HFFc6 (cell line): Measurements from ENCODE around the gene SH3BP5. TPM values are rescaled to one million over a fixed set of nuclear protein-coding genes. Genes with fewer than 3 reads are reported as not detected.
"Not testable (repeated sequence)": the region's sequence is repeated elsewhere in the genome, so short reads cannot be mapped to it uniquely, and the experiment has no call there.

Experiments used
- DNase-seq: peaks from one replicate; pipeline ENCODE4 v3.0.0-alpha.2; 2018
- H3K27ac Mint-ChIP-seq: 2 replicates; pipeline ENCODE4 v1.8.0; 2020; ENCODE audit warnings: mild to moderate bottlenecking, mixed read lengths
- H3K27me3 Mint-ChIP-seq: 2 replicates; pipeline ENCODE4 v1.8.0; 2021; ENCODE audit warnings: mild to moderate bottlenecking, moderate library complexity, mixed read lengths; ENCODE audit not compliant: insufficient read depth
- H3K36me3 Mint-ChIP-seq: 2 replicates; pipeline ENCODE4 v1.8.0; 2021; ENCODE audit warnings: low read depth, mixed read lengths
- H3K4me1 Mint-ChIP-seq: 2 replicates; pipeline ENCODE4 v1.8.0; 2020; ENCODE audit warnings: low read depth, mixed read lengths
- H3K4me3 Mint-ChIP-seq: 2 replicates; pipeline ENCODE4 v1.8.0; 2020; ENCODE audit warnings: mild to moderate bottlenecking, moderate library complexity, mixed read lengths
- H3K9me3 Mint-ChIP-seq: 2 replicates; pipeline ENCODE4 v1.8.0; 2020; ENCODE audit warnings: mild to moderate bottlenecking, mixed read lengths
- CTCF ChIP-seq: fragments of 200-600 bp; sonication (generic); IDR thresholded peaks from 2 replicates; pipeline ENCODE4 v1.5.0; 2021; ENCODE audit warnings: antibody characterized with exemption, mild to moderate bottlenecking
- total RNA-seq, 6 experiments: library from RNA; stranded (reverse); fragmentation: NEBNext Ultra II Directional; extraction: Animal tissue kit (Norgen Biotek cat#: 25700); gene quantifications; 2 replicates in 1 of 6; 3 replicates in 5 of 6; pipeline ENCODE4 v1.2.3, GENCODE V29; 2021

Gene SH3BP5
- total RNA-seq, 6 experiments from 2014 or later = 10.8 to 14.2 (median 11.9) TPM

GRCh38 chr3:15359677-15360397, 27.5 kb upstream of the SH3BP5 start:
- H3K36me3 Mint-ChIP-seq = no peaks in the 10 kb centered on the region
- DNase-seq = no peak
- no peak for TF ChIP-seq CTCF
- H3K4me3 Mint-ChIP-seq = no peak overlapping the region
- H3K27me3 Mint-ChIP-seq = peaks cover 4% of the 10 kb centered on the region
- peaks cover 45% of the 10 kb centered on the region for H3K4me1 Mint-ChIP-seq
- H3K9me3 Mint-ChIP-seq = no peaks in the 10 kb centered on the region
- H3K27ac Mint-ChIP-seq = peak overlapping the region; percentile 78; the same call in 1 of the 2 replicates

- not testable (repeated sequence) for DNase-seq, H3K27ac Mint-ChIP-seq, H3K36me3 Mint-ChIP-seq, H3K27me3 Mint-ChIP-seq, H3K9me3 Mint-ChIP-seq, H3K4me3 Mint-ChIP-seq
- peaks cover 20% of the 10 kb centered on the region for H3K4me1 Mint-ChIP-seq
Observed at GRCh38 chr3:15356651-15357061, 24.3 kb upstream of the SH3BP5 start.

GRCh38 chr3:15356176-15356575, 23.8 kb upstream of the SH3BP5 start:
- peaks cover 16% of the 10 kb centered on the region for H3K4me1 Mint-ChIP-seq
- TF ChIP-seq CTCF = no peak
- no peak overlapping the region for H3K4me3 Mint-ChIP-seq
- no peaks in the 10 kb centered on the region for H3K36me3 Mint-ChIP-seq
- peaks cover 6% of the 10 kb centered on the region for H3K27me3 Mint-ChIP-seq
- no peak overlapping the region; the same call in 1 of the 2 replicates for H3K27ac Mint-ChIP-seq
- peak; percentile 35 for DNase-seq
- H3K9me3 Mint-ChIP-seq = no peaks in the 10 kb centered on the region

- DNase-seq = no peak
- no peak overlapping the region for H3K4me3 Mint-ChIP-seq
- H3K9me3 Mint-ChIP-seq = no peaks in the 10 kb centered on the region
- H3K27me3 Mint-ChIP-seq = peaks cover 6% of the 10 kb centered on the region
- no peak overlapping the region for H3K27ac Mint-ChIP-seq
- H3K36me3 Mint-ChIP-seq = no peaks in the 10 kb centered on the region
- H3K4me1 Mint-ChIP-seq = peaks cover 7% of the 10 kb centered on the region; the same call in 1 of the 2 replicates
- no peak for TF ChIP-seq CTCF
Observed at GRCh38 chr3:15355086-15355485, 22.7 kb upstream of the SH3BP5 start.

- Mint-ChIP-seq H3K36me3 (no peaks in the 10 kb centered on the region), H3K27me3 (peaks cover 6% of the 10 kb centered on the region), H3K4me1 (peaks cover 7% of the 10 kb centered on the region; the same call in 1 of the 2 replicates), H3K4me3 (no peak overlapping the region), H3K27ac (no peak overlapping the region), H3K9me3 (no peaks in the 10 kb centered on the region)
- DNase-seq = no peak
- no peak for TF ChIP-seq CTCF
Observed at GRCh38 chr3:15354485-15354884, 22.1 kb upstream of the SH3BP5 start.

- H3K27me3 Mint-ChIP-seq = peaks cover 5% of the 10 kb centered on the region
- H3K4me1 Mint-ChIP-seq = no peaks in the 10 kb centered on the region
- TF ChIP-seq CTCF = no peak
- DNase-seq = no peak
- no peaks in the 10 kb centered on the region for H3K36me3 Mint-ChIP-seq
- no peak overlapping the region for H3K4me3 Mint-ChIP-seq
- H3K9me3 Mint-ChIP-seq = no peaks in the 10 kb centered on the region
- H3K27ac Mint-ChIP-seq = no peak overlapping the region
Observed at GRCh38 chr3:15350141-15350540, 17.8 kb upstream of the SH3BP5 start.

GRCh38 chr3:15349438-15349837, 17.1 kb upstream of the SH3BP5 start:
- not testable (repeated sequence) for H3K36me3 Mint-ChIP-seq, H3K9me3 Mint-ChIP-seq, H3K4me1 Mint-ChIP-seq, H3K27me3 Mint-ChIP-seq, H3K27ac Mint-ChIP-seq, DNase-seq, H3K4me3 Mint-ChIP-seq
